BJ (cell line): Measurements from ENCODE around the gene ARMC2. TPM values are rescaled to one million over a fixed set of nuclear protein-coding genes. Genes with fewer than 3 reads are reported as not detected.

Source experiments
- CTCF ChIA-PET: fragments of 350-600 bp; formaldehyde crosslinking; extraction: SDS; loops from one replicate; lab custom pipeline; 2021; ENCODE audit warnings: antibody characterized with exemption, inconsistent platforms; lab: Yijun Ruan, JAX
- POLR2A ChIA-PET: fragments of 300-600 bp; sonication (Branson Sonifier 250); formaldehyde crosslinking; extraction: SDS; loops from one replicate; lab custom pipeline; 2021; ENCODE audit warnings: antibody characterized with exemption; lab: Charles Lee
- DNase-seq: peaks from one replicate; pipeline ENCODE4 v3.0.0-alpha.2; 2011; ENCODE audit warnings: low read depth
- H3K27me3 ChIP-seq: 2 replicates; pipeline ENCODE4 v1.6.0; 2011; ENCODE audit warnings: low read length; ENCODE audit not compliant: control insufficient read depth, insufficient read depth
- H3K36me3 ChIP-seq: 2 replicates; pipeline ENCODE4 v1.5.1; 2011; ENCODE audit warnings: low read length; ENCODE audit not compliant: control insufficient read depth, insufficient read depth
- H3K4me3 ChIP-seq: 2 replicates; pipeline ENCODE4 v1.5.1; 2011; ENCODE audit warnings: low read depth, mild to moderate bottlenecking, control low read depth, low read length
- CTCF ChIP-seq: IDR thresholded peaks from 2 replicates; pipeline ENCODE4 v1.5.1; 2011; ENCODE audit warnings: low read depth, mild to moderate bottlenecking, control low read depth, inconsistent platforms, low read length, moderate library complexity; ENCODE audit not compliant: insufficient read depth
- polyA plus RNA-seq: library from polyadenylated mRNA; depleted of rRNA; stranded (reverse); fragments of >200 nt; gene quantifications from 2 replicates; pipeline ENCODE4 v1.2.3, GENCODE V29; 2011

ARMC2 gene
- polyA plus RNA-seq, 1 experiment: 2.4 TPM

DNA sequence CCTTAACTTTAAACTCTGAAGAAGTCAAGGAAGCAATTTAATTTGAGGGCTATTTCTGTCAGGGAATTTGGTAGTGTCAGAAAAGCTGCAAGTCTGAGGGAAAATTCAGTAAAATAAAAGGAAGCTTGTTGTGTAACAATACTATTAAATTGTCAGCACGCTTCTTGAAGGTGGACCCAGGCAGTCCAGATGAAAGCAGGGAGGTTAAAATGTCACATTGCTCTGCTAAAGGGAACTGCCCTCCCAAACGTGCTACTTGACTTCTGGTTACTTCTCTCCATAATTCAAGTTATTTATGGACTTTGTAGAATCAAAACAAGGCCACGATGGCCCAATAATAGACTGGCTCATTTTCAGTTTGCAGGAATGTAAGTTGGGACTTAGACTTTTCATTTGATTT, 28.2 kb upstream of the ARMC2 start:
- Histone ChIP-seq H3K27me3 (no peaks in the 10 kb centered on the region), H3K36me3 (no peaks in the 10 kb centered on the region), H3K4me3 (no peak overlapping the region)
- ChIA-PET CTCF (no interaction called here), POLR2A (no interaction called here)
- no peak for TF ChIP-seq CTCF
- no peak for DNase-seq

DNA sequence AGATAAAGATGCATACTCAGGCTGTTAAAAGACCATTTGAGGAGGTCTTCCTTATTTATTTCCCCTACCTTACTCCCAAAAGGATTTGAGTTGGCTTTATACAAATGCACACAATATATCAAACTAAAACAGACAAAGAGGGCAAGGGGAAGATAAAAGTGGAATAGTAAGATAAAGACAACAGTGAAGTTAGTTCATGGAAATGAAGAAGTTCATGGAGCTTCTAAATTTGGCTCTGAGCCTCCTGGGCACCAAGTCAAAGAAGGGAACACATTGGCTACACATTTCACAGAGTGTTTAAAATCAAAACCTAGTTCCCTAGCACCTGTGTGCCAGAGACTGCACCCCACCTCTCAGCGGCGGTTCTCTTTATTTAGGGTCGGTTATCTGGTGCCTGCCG, 25.8 kb upstream of the ARMC2 start:
- Histone ChIP-seq H3K4me3 (no peak overlapping the region), H3K36me3 (no peaks in the 10 kb centered on the region), H3K27me3 (no peaks in the 10 kb centered on the region)
- no peak for TF ChIP-seq CTCF
- ChIA-PET CTCF (interaction anchor here (0.7 to 1.2 kb wide), 2 partner anchors 39 to 43 kb away, joined by 3 to 4 read pairs; no protein-coding TSS in a partner anchor), POLR2A (no interaction called here)
- no peak for DNase-seq

DNA sequence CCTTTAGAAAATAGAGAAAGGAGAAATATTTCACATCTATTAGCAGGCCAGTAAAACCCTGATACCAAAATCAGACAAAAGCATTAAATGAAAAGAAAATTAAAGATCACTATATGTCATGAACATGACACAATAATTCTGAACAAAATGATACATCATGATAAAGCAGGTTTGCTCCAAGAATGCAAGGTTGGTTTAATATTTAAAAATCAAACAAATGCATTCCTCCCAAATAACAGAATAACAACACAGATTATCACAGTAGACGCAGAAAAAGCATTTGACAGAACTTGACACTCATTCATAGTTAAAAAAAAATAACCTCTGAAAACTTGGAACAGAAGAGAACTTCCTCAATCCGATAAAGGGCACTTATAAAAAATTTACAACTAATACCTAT, 22.9 kb upstream of the ARMC2 start:
- ChIA-PET CTCF (no interaction called here), POLR2A (no interaction called here)
- no peak for DNase-seq
- Histone ChIP-seq H3K27me3 (no peaks in the 10 kb centered on the region), H3K4me3 (no peak overlapping the region), H3K36me3 (no peaks in the 10 kb centered on the region)
- no peak for TF ChIP-seq CTCF

GRCh38 chr6:108831104-108831503, 17.1 kb upstream of the ARMC2 start:
- CTCF ChIA-PET: interaction anchor here (1.7 kb wide), 1 partner anchor 289 kb away, joined by 4 read pairs; no protein-coding TSS in a partner anchor
- DNase-seq: no peak
- POLR2A ChIA-PET: interaction anchor here (0.7 kb wide), 1 partner anchor 251 kb away, joined by 3 read pairs; no protein-coding TSS in a partner anchor

GRCh38 chr6:108832738-108833137, 15.5 kb upstream of the ARMC2 start:
- ChIA-PET CTCF (interaction anchor here (0.6 to 1.7 kb wide), 5 partner anchors 15 to 290 kb away, joined by 3 to 4 read pairs (median 3); partner anchors contain the start of gene ARMC2), POLR2A (interaction anchor here (0.8 kb wide), 1 partner anchor 291 kb away, joined by 6 read pairs; no protein-coding TSS in a partner anchor)
- Histone ChIP-seq H3K27me3 (no peaks in the 10 kb centered on the region), H3K36me3 (no peaks in the 10 kb centered on the region), H3K4me3 (no peak overlapping the region)
- DNase-seq: no peak
- TF ChIP-seq CTCF: no peak

More at GRCh38 chr6:108831104-108831503, 17.1 kb upstream of the ARMC2 start:
- no peak for TF ChIP-seq CTCF
- H3K27me3 ChIP-seq: no peaks in the 10 kb centered on the region
- H3K36me3 ChIP-seq: no peaks in the 10 kb centered on the region
- H3K4me3 ChIP-seq: no peak overlapping the region
